ENCODE measurements around the gene UTP3.

DNA sequence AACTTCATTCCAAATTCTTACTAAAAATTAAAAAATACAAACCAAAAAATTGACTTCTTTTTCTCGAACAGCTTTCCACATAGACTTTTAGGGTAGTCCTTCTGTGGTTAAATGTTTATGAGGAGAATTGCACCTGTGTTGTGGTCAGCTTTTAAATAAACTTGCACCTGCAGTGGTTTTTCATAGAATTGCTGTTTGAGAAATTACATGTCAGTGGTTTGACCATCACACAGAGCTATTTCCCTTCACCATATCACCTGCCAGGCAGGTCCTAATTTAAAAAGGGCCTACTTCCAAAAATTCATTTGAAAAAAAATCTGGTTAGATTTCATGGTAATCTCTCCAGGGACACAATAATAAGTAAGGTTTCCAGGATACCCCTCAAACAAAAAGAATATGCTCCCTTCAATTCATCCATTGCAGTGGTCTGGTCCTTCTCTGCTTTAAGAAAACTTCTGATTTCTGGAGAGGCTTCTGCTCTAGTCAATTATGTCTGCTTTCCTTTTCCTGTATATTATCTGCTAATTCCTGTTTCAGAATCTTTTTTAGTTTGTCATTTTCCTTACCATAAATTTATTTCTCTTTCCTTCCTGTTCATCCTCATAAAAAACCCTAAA is 9.8 kb upstream of the UTP3 start:
- TF ChIP-seq YY1 (IDR thresholded peaks at IDR 0.05; ENCODE audit: low read depth) (no peak), ZBTB7A (IDR thresholded peaks at IDR 0.05; ENCODE audit: low read depth) (no peak), EP300 (IDR thresholded peaks at IDR 0.05; ENCODE audit: borderline replicate concordance) (no peak), CEBPB (IDR thresholded peaks at IDR 0.05) (no peak)
- TF ChIP-seq, protein P1, sequence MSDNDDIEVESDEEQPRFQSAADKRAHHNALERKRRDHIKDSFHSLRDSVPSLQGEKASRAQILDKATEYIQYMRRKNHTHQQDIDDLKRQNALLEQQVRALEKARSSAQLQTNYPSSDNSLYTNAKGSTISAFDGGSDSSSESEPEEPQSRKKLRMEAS (IDR thresholded peaks at IDR 0.05): no peak
- TF ChIP-seq, protein P2, sequence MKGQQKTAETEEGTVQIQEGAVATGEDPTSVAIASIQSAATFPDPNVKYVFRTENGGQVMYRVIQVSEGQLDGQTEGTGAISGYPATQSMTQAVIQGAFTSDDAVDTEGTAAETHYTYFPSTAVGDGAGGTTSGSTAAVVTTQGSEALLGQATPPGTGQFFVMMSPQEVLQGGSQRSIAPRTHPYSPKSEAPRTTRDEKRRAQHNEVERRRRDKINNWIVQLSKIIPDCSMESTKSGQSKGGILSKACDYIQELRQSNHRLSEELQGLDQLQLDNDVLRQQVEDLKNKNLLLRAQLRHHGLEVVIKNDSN (IDR thresholded peaks at IDR 0.05): no peak

Data from Ishikawa (cell line).